ENCODE data around the gene OSMR. TPM values are rescaled to one million over a fixed set of nuclear protein-coding genes. Genes with fewer than 3 reads are reported as not detected.
A peak's percentile ranks its signal among the peaks of the same experiment; 100 is the strongest.

OSMR gene
- total RNA-seq, 1 donor from 2014 or later, result 24.2 TPM

- peak; percentile 92 for DNase-seq
Observed at GRCh38 chr5:38871790-38872551, 26.2 kb downstream of the OSMR start.

- DNase-seq, result no peak
Observed at GRCh38 chr5:38872826-38873225, 27.0 kb downstream of the OSMR start.

GRCh38 chr5:38874948-38875456, 29.2 kb downstream of the OSMR start:
- DNase-seq, result no peak

- no peak for DNase-seq
Observed at GRCh38 chr5:38878391-38879077, 32.7 kb downstream of the OSMR start.

GRCh38 chr5:38879078-38879460, 33.3 kb downstream of the OSMR start:
- no peak for DNase-seq

- DNase-seq, result peak; percentile 30
Observed at GRCh38 chr5:38883842-38884241, 38.0 kb downstream of the OSMR start.

- no peak for DNase-seq
Observed at GRCh38 chr5:38885208-38885607, 39.4 kb downstream of the OSMR start.

GRCh38 chr5:38888041-38888440, 42.2 kb downstream of the OSMR start:
- no peak for DNase-seq

GRCh38 chr5:38889424-38889823, 43.6 kb downstream of the OSMR start:
- no peak for DNase-seq

GRCh38 chr5:38891563-38891962, 45.8 kb downstream of the OSMR start:
- DNase-seq, result no peak

- no peak for DNase-seq
Observed at GRCh38 chr5:38892363-38892762, 46.6 kb downstream of the OSMR start.

GRCh38 chr5:38896760-38897159, 50.9 kb downstream of the OSMR start:
- DNase-seq, result no peak

- DNase-seq, result no peak
Observed at GRCh38 chr5:38899936-38900335, 54.1 kb downstream of the OSMR start.

GRCh38 chr5:38905516-38905915, 59.7 kb downstream of the OSMR start:
- DNase-seq, result no peak

GRCh38 chr5:38906503-38906902, 60.7 kb downstream of the OSMR start:
- no peak for DNase-seq

- DNase-seq, result no peak
Observed at GRCh38 chr5:38911933-38912332, 66.1 kb downstream of the OSMR start.

- DNase-seq, result no peak
Observed at GRCh38 chr5:38913714-38914113, 67.9 kb downstream of the OSMR start.

GRCh38 chr5:38916802-38917201, 71.0 kb downstream of the OSMR start:
- DNase-seq, result no peak

- peak; percentile 42 for DNase-seq
Observed at GRCh38 chr5:38921174-38921573, 75.4 kb downstream of the OSMR start.

- peak; percentile 81 for DNase-seq
Observed at GRCh38 chr5:38922199-38922598, 76.4 kb downstream of the OSMR start.

GRCh38 chr5:38923661-38924451, 78.0 kb downstream of the OSMR start:
- no peak for DNase-seq

- DNase-seq, result peak; percentile 4
Observed at GRCh38 chr5:38925154-38925925, 79.5 kb downstream of the OSMR start.
